Mesenchymal stem cell (in vitro differentiated cells and primary cell): ENCODE data around the gene CNP.

Experiments
- DNase-seq: peaks from one replicate; pipeline ENCODE4 v3.0.0-alpha.2; 2013
- H2AFZ ChIP-seq: one replicate; pipeline ENCODE4 v1.6.1; 2013; ENCODE audit warnings: low read depth, mild to moderate bottlenecking, control low read depth, inconsistent platforms, low read length, moderate library complexity
- H2AK5ac ChIP-seq: 2 replicates; pipeline ENCODE4 v1.6.1; 2013; ENCODE audit warnings: low read length, moderate library complexity, mild to moderate bottlenecking, inconsistent platforms; ENCODE audit not compliant: severe bottlenecking
- H2BK120ac ChIP-seq: one replicate; pipeline ENCODE4 v1.6.1; 2013; ENCODE audit warnings: low read depth, mild to moderate bottlenecking, inconsistent platforms, low read length, moderate library complexity
- H2BK12ac ChIP-seq, 2 experiments: one replicate each; pipeline ENCODE4 v1.6.1; 2013; ENCODE audit warnings: inconsistent platforms in 2 of 2, low read length in 2 of 2, mild to moderate bottlenecking in 2 of 2, moderate library complexity in 2 of 2, control low read depth in 1 of 2
- H2BK15ac ChIP-seq: one replicate; pipeline ENCODE4 v1.6.1; 2013; ENCODE audit warnings: mild to moderate bottlenecking, low read depth, inconsistent platforms; ENCODE audit not compliant: poor library complexity, severe bottlenecking
- H2BK5ac ChIP-seq: 2 replicates; pipeline ENCODE4 v1.6.1; 2013; ENCODE audit warnings: low read depth, mild to moderate bottlenecking, low read length, control low read depth, inconsistent platforms; ENCODE audit not compliant: poor library complexity, severe bottlenecking
- H3K14ac ChIP-seq, 2 experiments: one replicate each; pipeline ENCODE4 v1.6.1; 2013; ENCODE audit warnings: inconsistent platforms in 2 of 2, low read length in 2 of 2, control low read depth in 1 of 2, mild to moderate bottlenecking in 1 of 2, moderate library complexity in 1 of 2
- H3K18ac ChIP-seq, 2 experiments: one replicate each; pipeline ENCODE4 v1.6.1; 2013; ENCODE audit warnings: inconsistent platforms in 2 of 2, low read length in 2 of 2, control low read depth in 1 of 2, low read depth in 1 of 2, mild to moderate bottlenecking in 1 of 2
- H3K23ac ChIP-seq, 2 experiments: one replicate each; pipeline ENCODE4 v1.6.1; 2013; ENCODE audit warnings: inconsistent platforms in 2 of 2, low read length in 2 of 2, mild to moderate bottlenecking in 2 of 2, moderate library complexity in 2 of 2, control low read depth in 1 of 2
- H3K27ac ChIP-seq: 2 replicates; pipeline ENCODE4 v1.5.1; 2013; ENCODE audit warnings: mild to moderate bottlenecking, moderate library complexity, low read length, control low read depth, inconsistent platforms; ENCODE audit not compliant: poor library complexity, severe bottlenecking
- H3K27me3 ChIP-seq, 2 experiments: 2 replicates each; pipeline versions ENCODE4 v1.6.1 to v1.7.0; 2013; ENCODE audit warnings: low read length in 2 of 2, mild to moderate bottlenecking in 2 of 2, moderate library complexity in 2 of 2, control low read depth in 1 of 2, inconsistent platforms in 1 of 2; ENCODE audit not compliant: control insufficient read depth in 1 of 2, insufficient read depth in 1 of 2
- H3K36me3 ChIP-seq, 2 experiments: 2 replicates each; pipeline versions ENCODE4 v1.6.1 to v1.7.0; 2013; ENCODE audit warnings: low read length in 2 of 2, control low read depth in 1 of 2, inconsistent platforms in 1 of 2, low read depth in 1 of 2, mild to moderate bottlenecking in 1 of 2; ENCODE audit not compliant: insufficient read depth in 2 of 2, control insufficient read depth in 1 of 2
- H3K4ac ChIP-seq, 2 experiments: one replicate each; pipeline ENCODE4 v1.6.1; 2013; ENCODE audit warnings: inconsistent platforms in 2 of 2, low read length in 2 of 2, mild to moderate bottlenecking in 2 of 2, moderate library complexity in 2 of 2, control low read depth in 1 of 2, low read depth in 1 of 2
- H3K4me1 ChIP-seq: 2 replicates; pipeline ENCODE4 v1.6.1; 2013; ENCODE audit warnings: low read depth, low read length, control low read depth; ENCODE audit not compliant: control insufficient read depth, insufficient read depth
- H3K4me2 ChIP-seq: 2 replicates; pipeline ENCODE4 v1.6.1; 2013; ENCODE audit warnings: low read length, mild to moderate bottlenecking, inconsistent platforms; ENCODE audit not compliant: poor library complexity, severe bottlenecking
- H3K4me3 ChIP-seq, 2 experiments: 2 replicates each; pipeline versions ENCODE4 v1.5.1 to v1.7.0; 2013; ENCODE audit warnings: low read length in 2 of 2, mild to moderate bottlenecking in 2 of 2, control low read depth in 1 of 2, low read depth in 1 of 2; ENCODE audit not compliant: insufficient read depth in 1 of 2
- H3K79me1 ChIP-seq: replicated peaks from 2 replicates; pipeline ENCODE4 v1.6.1; 2013; ENCODE audit warnings: mild to moderate bottlenecking, control low read depth, low read length, inconsistent platforms; ENCODE audit not compliant: poor library complexity, severe bottlenecking
- H3K9ac ChIP-seq: 2 replicates; pipeline ENCODE4 v1.7.0; 2013; ENCODE audit warnings: mild to moderate bottlenecking, low read length, moderate library complexity
- H3K9me3 ChIP-seq: 2 replicates; pipeline ENCODE4 v1.7.0; 2013; ENCODE audit warnings: mild to moderate bottlenecking, low read length; ENCODE audit not compliant: control insufficient read depth
- H4K8ac ChIP-seq: one replicate; pipeline ENCODE4 v1.6.1; 2013; ENCODE audit warnings: inconsistent platforms, mild to moderate bottlenecking, low read length, moderate library complexity
- H4K91ac ChIP-seq: one replicate; pipeline ENCODE4 v1.6.1; 2013; ENCODE audit warnings: mild to moderate bottlenecking, low read length, inconsistent platforms
- WGBS: methylation state at CpG from one replicate; pipeline ENCODE4 v1.1.7; 2013; ENCODE audit warnings: mixed read lengths; 5-methylcytosine and 5-hydroxymethylcytosine counted together

Gene CNP

GRCh38 chr17:41989702-41990419 is 23.3 kb downstream of the CNP start:
- Histone ChIP-seq H2BK5ac (peak overlapping the region; percentile 44), H2BK120ac (no peak overlapping the region), H2AK5ac (no peak overlapping the region), H4K8ac (no peak overlapping the region), H3K4me2 (no peak overlapping the region), H2BK12ac (no peak overlapping the region), H3K27me3 (no peaks in the 10 kb centered on the region), H2AFZ (no peak overlapping the region), H3K36me3 (peaks cover 47 to 92% of the 10 kb centered on the region in 2 experiments), H3K27ac (no peak overlapping the region), H3K9me3 (no peaks in the 10 kb centered on the region), H3K4me3 (no peak overlapping the region), H4K91ac (no peak overlapping the region), H3K23ac (no peak overlapping the region), H3K4ac (no peak overlapping the region), H3K9ac (no peak overlapping the region), H3K79me1 (peaks cover 32% of the 10 kb centered on the region), H3K4me1 (no peaks in the 10 kb centered on the region), H2BK15ac (no peak overlapping the region), H3K18ac (no peak overlapping the region), H3K14ac (peak overlapping the region in 1 of 2 experiments; percentile 58)
- DNase-seq, result no peak
- whole genome bisulfite sequencing, result 88% methylated on average over 5 of the region's 5 CpGs

DNA sequence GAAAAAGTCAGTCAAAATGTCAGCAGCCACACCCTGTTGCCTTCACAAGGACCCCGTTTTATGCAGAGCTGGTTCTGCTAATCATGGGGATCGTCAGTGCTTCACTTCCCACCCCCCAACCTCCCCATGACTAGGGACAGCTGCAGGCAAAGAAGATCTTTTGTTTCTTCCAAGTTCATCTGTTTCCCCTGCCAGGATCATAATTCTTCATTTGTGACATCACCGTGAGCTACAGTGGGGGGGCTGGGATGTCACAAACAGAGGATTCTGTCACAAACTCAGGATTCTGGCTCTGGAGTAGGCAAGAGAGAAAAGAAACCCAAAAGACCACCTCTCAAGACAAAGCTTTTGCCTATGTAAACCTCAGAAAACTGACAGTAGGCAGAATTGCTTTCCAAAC is 26.0 kb downstream of the CNP start:
- Histone ChIP-seq H3K36me3 (peaks cover 49 to 93% of the 10 kb centered on the region in 2 experiments), H2BK120ac (no peak overlapping the region), H2BK12ac (no peak overlapping the region), H2AK5ac (no peak overlapping the region), H2BK15ac (no peak overlapping the region), H3K18ac (no peak overlapping the region), H3K4me1 (peaks cover 4% of the 10 kb centered on the region), H3K9me3 (no peaks in the 10 kb centered on the region), H3K27ac (no peak overlapping the region), H2BK5ac (no peak overlapping the region), H4K8ac (no peak overlapping the region), H4K91ac (no peak overlapping the region), H3K4me2 (no peak overlapping the region), H3K27me3 (no peaks in the 10 kb centered on the region), H3K23ac (no peak overlapping the region), H3K9ac (no peak overlapping the region), H3K14ac (no peak overlapping the region), H3K79me1 (peaks cover 24% of the 10 kb centered on the region), H3K4me3 (no peak overlapping the region), H3K4ac (no peak overlapping the region), H2AFZ (no peak overlapping the region)
- DNase-seq, result no peak
- WGBS, result 93% methylated on average over 3 of the region's 3 CpGs

- Histone ChIP-seq H2AFZ (no peak overlapping the region), H3K4me1 (peaks cover 6% of the 10 kb centered on the region), H3K9me3 (no peaks in the 10 kb centered on the region), H3K4ac (no peak overlapping the region), H4K91ac (no peak overlapping the region), H3K18ac (no peak overlapping the region), H3K4me3 (no peak overlapping the region), H3K23ac (no peak overlapping the region), H3K14ac (no peak overlapping the region), H2AK5ac (no peak overlapping the region), H2BK15ac (no peak overlapping the region), H2BK12ac (no peak overlapping the region), H3K79me1 (peaks cover 22% of the 10 kb centered on the region), H3K36me3 (peaks cover 48 to 89% of the 10 kb centered on the region in 2 experiments), H3K27me3 (no peaks in the 10 kb centered on the region), H3K9ac (no peak overlapping the region), H2BK120ac (no peak overlapping the region), H2BK5ac (no peak overlapping the region), H3K4me2 (no peak overlapping the region), H3K27ac (peak overlapping the region; percentile 17), H4K8ac (no peak overlapping the region)
- 100% methylated on average over 2 of the region's 2 CpGs for WGBS
- no peak for DNase-seq
Measured at GRCh38 chr17:41996855-41997164, 30.2 kb downstream of the CNP start.

DNA sequence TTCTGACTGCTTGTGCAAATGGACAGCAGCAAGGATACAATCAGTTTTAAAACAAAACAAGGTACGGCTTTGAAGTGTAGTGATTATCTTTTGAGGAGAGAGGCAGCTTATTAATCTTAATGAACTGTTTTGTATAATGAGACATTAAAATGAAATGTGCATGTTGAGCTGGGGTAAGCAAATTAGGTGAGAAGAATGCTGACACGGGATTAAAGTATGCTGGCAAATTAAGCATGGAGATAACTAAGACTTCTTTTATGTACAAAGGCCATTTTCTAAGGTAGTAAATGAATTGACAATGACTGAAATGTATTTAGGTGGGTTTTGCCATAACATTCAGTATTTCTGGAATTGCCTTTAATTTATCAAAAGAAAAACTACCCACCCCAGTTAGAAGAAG is 31.9 kb downstream of the CNP start:
- Histone ChIP-seq H2AFZ (no peak overlapping the region), H3K4ac (no peak overlapping the region), H2AK5ac (no peak overlapping the region), H4K8ac (no peak overlapping the region), H3K9ac (no peak overlapping the region), H4K91ac (no peak overlapping the region), H3K4me1 (peaks cover 8% of the 10 kb centered on the region), H2BK12ac (no peak overlapping the region), H3K18ac (no peak overlapping the region), H3K4me2 (no peak overlapping the region), H3K9me3 (no peaks in the 10 kb centered on the region), H3K36me3 (peaks cover 36 to 89% of the 10 kb centered on the region in 2 experiments), H3K27me3 (no peaks in the 10 kb centered on the region), H2BK120ac (no peak overlapping the region), H3K4me3 (no peak overlapping the region), H3K14ac (no peak overlapping the region), H3K79me1 (peaks cover 17% of the 10 kb centered on the region), H3K23ac (no peak overlapping the region), H2BK15ac (no peak overlapping the region), H2BK5ac (no peak overlapping the region), H3K27ac (no peak overlapping the region)
- no peak for DNase-seq
- WGBS, result 50% methylated on average over 2 of the region's 2 CpGs
